HG03432 (cell line): ENCODE results near the gene SMC3.
"Not testable (repeated sequence)": the region's sequence is repeated elsewhere in the genome, so short reads cannot be mapped to it uniquely, and the experiment has no call there.

Experiments
- ATAC-seq: cut with Tn5 transposase; IDR thresholded peaks from one replicate; pipeline ENCODE4 v1.9.1; 2021; ENCODE audit warnings: mild to moderate bottlenecking, moderate library complexity; ENCODE audit not compliant: unreplicated experiment

SMC3 gene

DNA sequence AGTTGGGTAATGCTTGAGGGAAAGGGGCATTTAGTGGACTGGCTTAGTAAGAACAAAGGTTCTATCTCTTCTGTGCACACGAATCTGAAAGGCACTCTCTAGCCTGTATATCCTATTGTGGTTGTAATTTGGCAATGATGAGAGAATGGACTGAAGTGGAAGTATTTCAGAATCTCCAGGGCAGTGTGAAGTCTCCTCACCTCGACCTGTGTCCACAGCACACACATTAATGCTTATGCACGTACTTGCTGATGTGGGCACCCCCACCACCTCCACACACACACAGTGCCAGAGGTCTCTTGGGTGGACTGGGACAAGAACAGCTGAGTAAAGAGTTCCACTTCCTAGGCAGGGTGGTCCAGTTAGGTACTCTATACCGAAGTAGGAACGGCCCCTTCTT is 6.9 kb downstream of the SMC3 start:
- ATAC-seq = no peak

GRCh38 chr10:110576220-110576619 is 8.7 kb downstream of the SMC3 start:
- ATAC-seq = no peak

DNA sequence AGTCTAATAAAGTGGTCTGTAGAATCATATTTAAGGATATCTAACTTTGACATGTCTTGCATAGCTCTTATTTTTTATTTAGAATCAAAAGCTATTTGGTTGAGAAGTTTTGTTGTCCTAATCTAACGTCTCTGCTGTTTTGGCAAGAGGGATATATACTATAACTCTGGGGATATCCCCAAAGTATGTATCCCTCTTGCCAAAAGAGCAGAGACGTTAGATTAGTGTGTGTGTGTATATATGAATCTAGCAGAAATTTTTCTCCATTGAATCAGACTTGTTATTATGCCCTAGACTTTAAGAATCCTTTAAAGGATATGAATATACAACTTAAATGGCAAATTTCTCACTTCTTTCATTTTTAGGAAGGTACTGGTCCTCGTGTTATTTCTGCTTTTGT is 9.6 kb downstream of the SMC3 start:
- ATAC-seq = no peak

DNA sequence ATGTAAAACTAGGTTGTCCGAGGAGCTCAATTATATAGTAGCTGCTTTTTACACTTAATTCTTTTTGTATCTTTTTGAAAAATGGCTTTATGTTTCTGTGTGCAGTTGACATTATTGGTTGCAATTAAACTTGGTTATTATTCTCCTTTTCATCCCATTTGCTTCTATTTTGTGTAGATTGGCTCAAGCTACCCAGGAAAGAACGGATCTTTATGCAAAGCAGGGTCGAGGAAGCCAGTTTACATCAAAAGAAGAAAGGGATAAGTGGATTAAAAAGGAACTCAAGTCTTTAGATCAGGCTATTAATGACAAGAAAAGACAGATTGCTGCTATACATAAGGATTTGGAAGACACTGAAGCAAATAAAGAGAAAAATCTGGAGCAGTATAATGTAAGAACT is 16.5 kb downstream of the SMC3 start:
- no peak for ATAC-seq

- no peak for ATAC-seq
These were observed 24.3 kb downstream of the SMC3 start for GRCh38 chr10:110591760-110592159.

GRCh38 chr10:110597476-110597875 is 30.0 kb downstream of the SMC3 start:
- ATAC-seq = no peak

DNA sequence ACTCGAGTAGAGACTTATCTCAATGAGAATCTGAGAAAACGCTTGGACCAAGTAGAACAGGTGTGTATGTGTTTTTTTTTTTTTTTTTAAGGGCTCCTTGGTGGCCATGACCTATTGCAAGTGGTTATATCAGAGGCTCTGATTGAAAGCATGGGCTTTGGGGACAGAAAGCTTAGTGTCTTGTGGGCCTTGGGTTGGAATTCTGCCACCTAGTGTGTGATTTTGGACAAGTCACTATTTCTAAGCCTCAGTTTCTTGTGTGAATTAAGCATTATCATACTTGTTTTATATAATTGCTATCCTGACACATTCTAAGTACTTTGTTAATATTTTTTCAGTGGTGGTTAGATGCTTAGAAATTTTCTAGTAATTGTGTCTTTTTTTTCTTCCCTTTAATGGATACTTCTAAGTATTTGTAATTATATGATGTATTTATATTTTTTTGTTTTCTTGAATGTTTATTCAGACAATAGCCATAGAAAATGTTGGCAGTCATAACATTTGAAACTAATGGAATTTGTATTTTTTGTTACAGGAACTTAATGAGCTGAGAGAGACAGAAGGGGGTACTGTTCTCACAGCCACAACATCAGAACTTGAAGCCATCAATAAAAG is 33.1 kb downstream of the SMC3 start:
- no peak for ATAC-seq

DNA sequence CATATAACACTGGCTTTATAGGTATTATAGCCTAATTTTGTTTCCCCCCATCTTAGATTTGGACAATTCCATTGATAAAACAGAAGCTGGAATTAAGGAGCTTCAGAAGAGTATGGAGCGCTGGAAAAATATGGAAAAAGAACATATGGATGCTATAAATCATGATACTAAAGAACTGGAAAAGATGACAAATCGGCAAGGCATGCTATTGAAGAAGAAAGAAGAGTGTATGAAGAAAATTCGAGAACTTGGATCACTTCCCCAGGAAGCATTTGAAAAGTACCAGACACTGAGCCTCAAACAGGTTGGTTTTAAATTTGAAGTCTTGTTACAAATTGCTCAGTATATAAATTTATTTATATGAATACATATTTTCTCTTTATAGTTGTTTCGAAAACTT is 34.1 kb downstream of the SMC3 start:
- ATAC-seq = no peak

GRCh38 chr10:110608087-110608486 is 40.6 kb downstream of the SMC3 start:
- ATAC-seq = no peak

GRCh38 chr10:110609605-110610004 is 42.1 kb downstream of the SMC3 start:
- no peak for ATAC-seq

- ATAC-seq = peak; percentile 40
These were observed 42.8 kb downstream of the SMC3 start for GRCh38 chr10:110610308-110610774.

GRCh38 chr10:110610781-110611180 is 43.3 kb downstream of the SMC3 start:
- not testable (repeated sequence) for ATAC-seq

DNA sequence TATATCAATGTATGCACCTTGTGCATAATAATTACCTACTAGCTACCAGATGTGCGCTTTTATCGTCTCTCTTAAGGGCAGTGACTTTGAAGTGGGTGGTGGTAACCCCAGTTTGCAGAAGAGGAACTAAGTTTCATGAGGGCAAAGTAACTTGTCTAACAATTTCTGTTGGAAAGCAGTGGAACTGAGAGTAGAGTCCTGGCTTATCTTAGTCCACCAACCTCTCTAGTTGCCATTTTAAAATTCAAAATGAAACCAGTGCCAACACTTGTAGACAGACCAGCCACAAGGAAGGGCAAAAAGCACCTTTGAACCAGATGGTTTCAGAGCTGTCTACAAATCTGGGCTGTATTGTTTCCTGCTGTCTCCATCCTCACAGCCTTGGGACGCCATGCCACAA is 44.6 kb downstream of the SMC3 start:
- ATAC-seq = peak; percentile 44

GRCh38 chr10:110612629-110613028 is 45.1 kb downstream of the SMC3 start:
- ATAC-seq = no peak

- peak; percentile 25 for ATAC-seq
These were observed 46.0 kb downstream of the SMC3 start for GRCh38 chr10:110613341-110613995.

DNA sequence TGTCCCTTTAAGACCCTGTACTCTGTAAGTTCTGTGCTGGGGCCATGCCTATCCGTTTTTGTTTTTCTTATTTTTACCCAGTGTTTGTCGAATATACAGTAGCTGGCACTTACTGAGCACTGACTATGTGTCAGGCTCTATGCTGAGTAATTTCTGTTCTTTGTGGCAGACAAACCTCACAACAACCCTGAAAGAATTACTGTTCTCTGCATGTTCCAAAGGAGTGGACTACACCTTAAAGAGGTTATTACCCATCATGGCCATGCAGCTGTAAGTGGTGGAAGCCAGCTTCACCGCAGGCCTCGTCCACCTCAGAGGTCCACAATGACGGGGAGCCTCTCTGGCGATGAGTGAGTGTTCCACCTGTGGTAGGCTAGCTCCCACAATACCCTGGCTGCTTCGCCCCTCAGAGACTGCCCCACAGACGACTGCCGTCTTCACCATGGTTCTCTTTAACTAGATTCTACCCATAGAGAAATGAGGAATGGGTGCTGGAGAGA is 46.6 kb downstream of the SMC3 start:
- peak; percentile 41 for ATAC-seq

DNA sequence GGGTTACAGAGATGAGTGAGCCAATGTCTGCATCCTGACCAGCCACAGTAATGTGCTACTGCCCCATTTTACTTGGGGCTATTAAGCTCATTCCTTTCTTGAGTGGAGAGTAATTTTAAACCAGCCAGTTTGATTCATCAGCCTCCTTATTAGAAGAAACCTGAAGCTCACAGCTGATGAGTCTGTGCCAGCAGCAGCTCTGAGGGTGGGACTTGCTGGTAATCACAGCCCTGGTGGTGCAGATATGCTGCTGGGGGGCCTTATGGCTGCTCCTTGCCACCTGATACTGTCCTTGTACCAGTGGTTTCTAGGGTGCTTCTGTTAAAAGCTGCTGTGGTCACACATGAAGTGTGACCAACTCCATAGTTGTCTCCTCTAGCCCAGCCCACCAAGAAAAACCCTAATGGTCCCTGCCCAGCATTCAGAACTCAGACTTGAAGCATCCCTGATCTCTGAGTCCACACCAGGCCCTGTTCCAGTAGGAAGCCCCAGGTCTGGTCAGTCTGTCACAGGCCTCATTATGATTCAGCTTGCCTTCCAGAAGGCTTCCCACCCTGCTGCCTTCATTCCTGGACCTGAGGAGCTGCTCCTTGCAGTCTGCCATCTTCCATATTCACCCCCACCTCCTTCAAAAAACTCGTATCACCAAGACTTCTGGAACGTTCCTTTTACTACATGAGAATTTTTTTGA is 47.7 kb downstream of the SMC3 start:
- ATAC-seq = no peak

DNA sequence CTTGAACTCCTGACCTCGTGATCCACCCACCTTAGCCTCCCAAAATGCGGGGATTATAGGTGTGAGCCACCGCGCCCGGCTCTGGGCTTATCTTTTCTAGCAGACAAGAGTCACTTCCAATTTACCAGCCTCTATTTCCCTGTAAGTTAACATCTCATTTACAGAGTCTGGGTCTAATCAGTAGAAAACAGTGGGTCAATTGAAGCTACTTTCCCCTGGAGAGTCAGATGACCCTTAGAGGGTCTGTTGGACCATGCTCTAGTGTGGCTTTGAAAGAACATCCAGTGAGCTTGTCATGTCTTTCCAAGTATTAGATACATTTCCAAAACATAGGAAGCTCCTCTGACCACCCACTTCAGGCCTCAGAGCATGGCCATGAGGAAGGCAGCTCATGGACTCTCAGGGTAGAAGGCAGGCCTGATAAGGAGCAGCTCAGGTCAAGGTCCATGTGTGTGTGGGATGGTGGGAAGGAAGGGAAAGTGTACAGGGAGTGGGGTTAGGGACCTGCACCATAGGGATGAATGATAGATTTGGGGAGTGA is 49.1 kb downstream of the SMC3 start:
- no peak for ATAC-seq

GRCh38 chr10:110617425-110618229 is 50.1 kb downstream of the SMC3 start:
- ATAC-seq = no peak

GRCh38 chr10:110618230-110618610 is 50.7 kb downstream of the SMC3 start:
- ATAC-seq = no peak
